WTC11 (cell line): ENCODE results near the gene STAU1.

ENCODE experiments used
- CTCF ChIP-seq: fragments of 200-600 bp; IDR thresholded peaks from 2 replicates; pipeline ENCODE4 v1.8.0; 2022; ENCODE audit warnings: antibody characterized with exemption
- ELF4 ChIP-seq: sonication (generic); formaldehyde crosslinking; IDR thresholded peaks from 2 replicates; pipeline ENCODE4 v1.8.1; 2022; ENCODE audit warnings: low read depth, mild to moderate bottlenecking, moderate library complexity, missing genetic modification reagents
- ESRRA ChIP-seq: sonication (generic); formaldehyde crosslinking; IDR thresholded peaks from 2 replicates; pipeline ENCODE4 v1.8.1; 2022; ENCODE audit warnings: mild to moderate bottlenecking, missing genetic modification reagents, borderline replicate concordance
- HMGXB4 ChIP-seq: sonication (generic); formaldehyde crosslinking; IDR thresholded peaks from 2 replicates; pipeline ENCODE4 v1.8.1; 2023; ENCODE audit warnings: mild to moderate bottlenecking, moderate library complexity, missing genetic modification reagents
- KAT7 ChIP-seq: sonication (generic); formaldehyde crosslinking; IDR thresholded peaks from 2 replicates; pipeline ENCODE4 v1.8.1; 2023; ENCODE audit warnings: missing genetic modification reagents, mild to moderate bottlenecking, borderline replicate concordance
- USF2 ChIP-seq: sonication (generic); formaldehyde crosslinking; IDR thresholded peaks from 2 replicates; pipeline ENCODE4 v1.8.1; 2023; ENCODE audit warnings: mild to moderate bottlenecking, missing genetic modification reagents, moderate library complexity
- ZNF219 ChIP-seq: sonication (generic); formaldehyde crosslinking; IDR thresholded peaks from 2 replicates; pipeline ENCODE4 v1.8.0; 2023; ENCODE audit warnings: missing genetic modification reagents, mild to moderate bottlenecking, borderline replicate concordance
- ZNF512 ChIP-seq: sonication (generic); formaldehyde crosslinking; IDR thresholded peaks from 2 replicates; pipeline ENCODE4 v1.8.1; 2022; ENCODE audit warnings: missing genetic modification reagents, borderline replicate concordance

- no peak for TF ChIP-seq CTCF
- TF ChIP-seq ESRRA (CRISPR knock-in tag), result no peak
- TF ChIP-seq USF2 (CRISPR knock-in tag), result no peak
- TF ChIP-seq ELF4 (CRISPR knock-in tag), result no peak
- TF ChIP-seq ZNF512 (CRISPR knock-in tag), result no peak
- no peak for TF ChIP-seq ZNF219
- no peak for TF ChIP-seq KAT7
- no peak for TF ChIP-seq HMGXB4
Observed at GRCh38 chr20:49174183-49174582, 14.0 kb downstream of the STAU1 start.
